ENCODE data around the gene FAM107B. TPM values are rescaled to one million over a fixed set of nuclear protein-coding genes. Genes with fewer than 3 reads are reported as not detected.

FAM107B gene
- total and polyA plus RNA-seq, 2 donors (not counting 3 experiments of a cell fraction or from before 2014, with no cell fraction given), result 39.2 to 176 TPM

- FAIRE-seq, result no peak
- TF ChIP-seq MYC (IDR thresholded peaks at IDR 0.05; ENCODE audit: low read depth, low read length) (no peak), MAX (IDR thresholded peaks at IDR 0.05; ENCODE audit: insufficient read depth, insufficient read length) (no peak), EZH2 (IDR thresholded peaks at IDR 0.05; ENCODE audit: borderline replicate concordance, low read depth, low read length, severe bottlenecking) (no peak), POLR2AphosphoS5 (IDR thresholded peaks at IDR 0.05; ENCODE audit: insufficient read depth, low read depth, low read length) (no peak), JUN (IDR thresholded peaks at IDR 0.05; ENCODE audit: borderline replicate concordance, insufficient read depth, insufficient read length, low read depth) (no peak), POLR2A (IDR thresholded peaks at IDR 0.05; ENCODE audit: low read depth, low read length) (no peak), GATA2 (IDR thresholded peaks at IDR 0.05; ENCODE audit: insufficient read depth, insufficient read length, low read depth, low read length) (no peak), FOS (IDR thresholded peaks at IDR 0.05; ENCODE audit: borderline replicate concordance, insufficient read depth, low read length) (no peak), CTCF (IDR thresholded peaks at IDR 0.05; ENCODE audit: extremely low read depth in 1 of 2, insufficient read depth in 1 of 2, low read depth in 1 of 2, low read length in 2 of 2) (no peak)
- H3K27ac ChIP-seq (ENCODE audit: insufficient read depth, low read depth, low read length), result no peak overlapping the region
- intact Hi-C loops (cut with micrococcal nuclease) (no loop called here), dilution Hi-C loops (cut with MboI; ENCODE audit: extremely low pct_ligation_motif_present, low sequenced_read_pairs) (no loop called here)
- no peaks in the 10 kb centered on the region for H3K9me1 ChIP-seq (replicated peaks; ENCODE audit: control insufficient read depth, extremely low read depth, insufficient read depth, low read length)
- no peak overlapping the region for H3K4me2 ChIP-seq (ENCODE audit: insufficient read depth, low read length)
- no peaks in the 10 kb centered on the region for H4K20me1 ChIP-seq (replicated peaks; ENCODE audit: control insufficient read depth, extremely low read depth, insufficient read depth, low read length)
- POLR2A ChIA-PET, result no interaction called here
- H3K27me3 ChIP-seq (ENCODE audit: control insufficient read depth in 2 of 2, insufficient read depth in 2 of 2, low read length in 2 of 2), result peaks cover 5 to 6% of the 10 kb centered on the region in 2 experiments
- CTCF ChIA-PET, result interaction anchor here (1.6 kb wide), 1 partner anchor 9 kb away, joined by 7 read pairs; no protein-coding TSS in a partner anchor
- H3K36me3 ChIP-seq (ENCODE audit: control insufficient read depth in 2 of 2, extremely low read depth in 1 of 2, insufficient read depth in 2 of 2, low read length in 2 of 2), result no peaks in the 10 kb centered on the region
- peaks cover 4% of the 10 kb centered on the region for H3K4me1 ChIP-seq (ENCODE audit: control insufficient read depth, extremely low read depth, insufficient read depth, low read length)
- H3K9ac ChIP-seq (replicated peaks; ENCODE audit: extremely low read depth, insufficient read depth, low read length), result no peak overlapping the region
- H2AFZ ChIP-seq (ENCODE audit: low read depth, low read length), result no peak overlapping the region
- H3K4me3 ChIP-seq (replicated peaks in 1 of 3; ENCODE audit: insufficient read depth in 1 of 3, low read depth in 1 of 3, low read length in 3 of 3), result no peak overlapping the region
- DNase-seq (ENCODE audit: low read depth, low spot score), result no peak
- H3K9me3 ChIP-seq (replicated peaks; ENCODE audit: control insufficient read depth, insufficient read depth, low read length), result no peaks in the 10 kb centered on the region
- no peaks in the 10 kb centered on the region for H3K79me2 ChIP-seq (ENCODE audit: control insufficient read depth, insufficient read depth, low read length)
- no TSS peak for BruUV-seq (replicated peaks)
Observed at GRCh38 chr10:14639637-14640036, 135.1 kb downstream of the FAM107B start.

Measured in endothelial cell of umbilical vein (primary cell).